Measurements from ENCODE around the gene RTN4R. TPM values are rescaled to one million over a fixed set of nuclear protein-coding genes. Genes with fewer than 3 reads are reported as not detected.

RTN4R gene
- total and polyA plus RNA-seq, 9 of the 15 experiments (the other 6 are each of a cell fraction or from before 2014, with no cell fraction given), result 0.04 to 2.8 (median 1.4) TPM; not detected in 3

DNA sequence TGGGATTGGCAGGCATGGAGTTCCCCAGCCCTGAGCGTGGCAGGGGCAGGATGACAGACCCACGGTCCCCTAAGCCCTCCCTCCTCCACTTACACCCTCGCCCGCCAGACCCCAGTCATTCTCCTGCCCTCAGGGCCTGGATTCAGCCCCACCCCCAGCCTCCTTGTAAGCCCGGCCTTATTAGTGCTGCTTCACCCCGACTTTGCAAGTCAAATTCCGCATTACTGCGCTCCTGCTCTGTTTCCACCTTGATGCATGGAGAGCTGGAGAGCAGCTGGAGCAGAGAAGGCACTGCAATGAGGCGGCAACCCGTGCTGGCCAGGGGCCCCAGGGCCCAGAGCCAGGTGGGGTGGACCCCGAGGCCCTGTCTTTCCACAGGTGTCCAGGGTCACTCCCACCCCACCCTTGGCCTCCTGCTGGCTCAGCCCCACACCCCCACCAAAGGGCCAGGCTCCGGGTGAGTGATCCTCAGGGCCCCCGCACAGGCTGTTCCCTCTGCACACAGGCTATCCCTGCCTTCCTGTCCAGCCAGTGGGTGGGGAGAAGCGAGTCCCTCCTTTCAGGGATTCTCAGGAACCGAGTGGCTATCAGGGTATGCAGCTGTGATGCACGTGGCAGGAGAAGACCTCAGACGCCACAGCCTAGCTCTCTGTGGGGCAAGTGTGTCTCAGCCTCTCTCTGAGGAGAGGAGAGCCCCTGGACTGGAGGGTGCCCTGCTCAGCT lies 36.4 kb downstream of the RTN4R start:
- ChIA-PET POLR2A (interaction anchor here (0.7 to 5.0 kb wide), 4 partner anchors 16 to 21 kb away, joined by 3 to 30 read pairs (median 4); no protein-coding TSS in a partner anchor), CTCF (ENCODE audit: low intra/inter-chr PET ratio) (no interaction called here)
- Histone ChIP-seq H3K27ac (ENCODE audit: extremely low read depth, low read depth, low read length) (no peak overlapping the region), H3K79me2 (ENCODE audit: control insufficient read depth, insufficient read depth, low read length) (no peaks in the 10 kb centered on the region), H3K9me3 (replicated peaks; ENCODE audit: control insufficient read depth, insufficient read depth, low read depth, low read length) (no peaks in the 10 kb centered on the region), H3K36me3 (ENCODE audit: control insufficient read depth, insufficient read depth, low read length) (no peaks in the 10 kb centered on the region), H3K27me3 (ENCODE audit: control insufficient read depth in 2 of 2, insufficient read depth in 2 of 2, low read length in 2 of 2) (peaks cover 97 to 100% of the 10 kb centered on the region in 2 experiments), H3K9me1 (ENCODE audit: control insufficient read depth, insufficient read depth, low read length) (peaks cover 11% of the 10 kb centered on the region), H3K4me3 (no peak overlapping the region), H4K20me1 (replicated peaks; ENCODE audit: control insufficient read depth, insufficient read depth, low read length) (peaks cover 71% of the 10 kb centered on the region), H3K9ac (ENCODE audit: insufficient read depth in 1 of 2, low read depth in 2 of 2, low read length in 2 of 2) (peak overlapping the region in 1 of 2 experiments; percentile 37; a peak in 2 of 4 replicates), H3K4me1 (replicated peaks in 1 of 2; ENCODE audit: control insufficient read depth in 2 of 2, insufficient read depth in 2 of 2, low read length in 2 of 2) (peaks cover 0 to 56% of the 10 kb centered on the region in 2 experiments; a peak in 2 of 5 replicates), H3K4me2 (ENCODE audit: insufficient read depth, low read length) (no peak overlapping the region), H2AFZ (ENCODE audit: low read depth, low read length) (no peak overlapping the region)
- no TSS peak for BruUV-seq (replicated peaks)
- in situ Hi-C loops (cut with MboI), result no loop called here
- intact Hi-C loops (cut with micrococcal nuclease), result loop anchor here (10.0 kb wide), 1 partner anchor 257 kb away; no protein-coding TSS in a partner anchor
- FAIRE-seq (no peak), ATAC-seq (peak; percentile 6), DNase-seq (ENCODE audit: extremely low read depth in 1 of 4, low spot score in 3 of 4) (peak in 1 of 4 experiments; percentile 68)
- 2% methylated on average over 17 of the region's 17 CpGs for WGBS (ENCODE audit: insufficient coverage, low coverage, missing lambda C conversion rate)
- TF ChIP-seq, protein P1, sequence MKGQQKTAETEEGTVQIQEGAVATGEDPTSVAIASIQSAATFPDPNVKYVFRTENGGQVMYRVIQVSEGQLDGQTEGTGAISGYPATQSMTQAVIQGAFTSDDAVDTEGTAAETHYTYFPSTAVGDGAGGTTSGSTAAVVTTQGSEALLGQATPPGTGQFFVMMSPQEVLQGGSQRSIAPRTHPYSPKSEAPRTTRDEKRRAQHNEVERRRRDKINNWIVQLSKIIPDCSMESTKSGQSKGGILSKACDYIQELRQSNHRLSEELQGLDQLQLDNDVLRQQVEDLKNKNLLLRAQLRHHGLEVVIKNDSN (CRISPR knock-in tag; IDR thresholded peaks at IDR 0.05), result peak; percentile 45; the same call in 1 of the 2 replicates
- TF ChIP-seq U2AF1 (optimal IDR thresholded peaks at IDR 0.05; ENCODE audit: low read depth, low read length) (no peak), MTF1 (CRISPR knock-in tag; IDR thresholded peaks at IDR 0.05; ENCODE audit: borderline replicate concordance) (no peak), ZNF124 (CRISPR knock-in tag; IDR thresholded peaks at IDR 0.05) (0 out of 2 replicates have a peak, but pooled peaks have one; percentile 85), BMI1 (IDR thresholded peaks at IDR 0.05; ENCODE audit: low read length) (no peak), PTBP1 (IDR thresholded peaks at IDR 0.05; ENCODE audit: low read depth, low read length) (no peak)
- TF ChIP-seq, protein P2, sequence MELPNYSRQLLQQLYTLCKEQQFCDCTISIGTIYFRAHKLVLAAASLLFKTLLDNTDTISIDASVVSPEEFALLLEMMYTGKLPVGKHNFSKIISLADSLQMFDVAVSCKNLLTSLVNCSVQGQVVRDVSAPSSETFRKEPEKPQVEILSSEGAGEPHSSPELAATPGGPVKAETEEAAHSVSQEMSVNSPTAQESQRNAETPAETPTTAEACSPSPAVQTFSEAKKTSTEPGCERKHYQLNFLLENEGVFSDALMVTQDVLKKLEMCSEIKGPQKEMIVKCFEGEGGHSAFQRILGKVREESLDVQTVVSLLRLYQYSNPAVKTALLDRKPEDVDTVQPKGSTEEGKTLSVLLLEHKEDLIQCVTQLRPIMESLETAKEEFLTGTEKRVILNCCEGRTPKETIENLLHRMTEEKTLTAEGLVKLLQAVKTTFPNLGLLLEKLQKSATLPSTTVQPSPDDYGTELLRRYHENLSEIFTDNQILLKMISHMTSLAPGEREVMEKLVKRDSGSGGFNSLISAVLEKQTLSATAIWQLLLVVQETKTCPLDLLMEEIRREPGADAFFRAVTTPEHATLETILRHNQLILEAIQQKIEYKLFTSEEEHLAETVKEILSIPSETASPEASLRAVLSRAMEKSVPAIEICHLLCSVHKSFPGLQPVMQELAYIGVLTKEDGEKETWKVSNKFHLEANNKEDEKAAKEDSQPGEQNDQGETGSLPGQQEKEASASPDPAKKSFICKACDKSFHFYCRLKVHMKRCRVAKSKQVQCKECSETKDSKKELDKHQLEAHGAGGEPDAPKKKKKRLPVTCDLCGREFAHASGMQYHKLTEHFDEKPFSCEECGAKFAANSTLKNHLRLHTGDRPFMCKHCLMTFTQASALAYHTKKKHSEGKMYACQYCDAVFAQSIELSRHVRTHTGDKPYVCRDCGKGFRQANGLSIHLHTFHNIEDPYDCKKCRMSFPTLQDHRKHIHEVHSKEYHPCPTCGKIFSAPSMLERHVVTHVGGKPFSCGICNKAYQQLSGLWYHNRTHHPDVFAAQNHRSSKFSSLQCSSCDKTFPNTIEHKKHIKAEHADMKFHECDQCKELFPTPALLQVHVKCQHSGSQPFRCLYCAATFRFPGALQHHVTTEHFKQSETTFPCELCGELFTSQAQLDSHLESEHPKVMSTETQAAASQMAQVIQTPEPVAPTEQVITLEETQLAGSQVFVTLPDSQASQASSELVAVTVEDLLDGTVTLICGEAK (IDR thresholded peaks at IDR 0.05), result no peak
- TF ChIP-seq, protein P2 (CRISPR knock-in tag; IDR thresholded peaks at IDR 0.05), result peak; percentile 31; the same call in 1 of the 2 replicates
- TF ChIP-seq, protein P3, sequence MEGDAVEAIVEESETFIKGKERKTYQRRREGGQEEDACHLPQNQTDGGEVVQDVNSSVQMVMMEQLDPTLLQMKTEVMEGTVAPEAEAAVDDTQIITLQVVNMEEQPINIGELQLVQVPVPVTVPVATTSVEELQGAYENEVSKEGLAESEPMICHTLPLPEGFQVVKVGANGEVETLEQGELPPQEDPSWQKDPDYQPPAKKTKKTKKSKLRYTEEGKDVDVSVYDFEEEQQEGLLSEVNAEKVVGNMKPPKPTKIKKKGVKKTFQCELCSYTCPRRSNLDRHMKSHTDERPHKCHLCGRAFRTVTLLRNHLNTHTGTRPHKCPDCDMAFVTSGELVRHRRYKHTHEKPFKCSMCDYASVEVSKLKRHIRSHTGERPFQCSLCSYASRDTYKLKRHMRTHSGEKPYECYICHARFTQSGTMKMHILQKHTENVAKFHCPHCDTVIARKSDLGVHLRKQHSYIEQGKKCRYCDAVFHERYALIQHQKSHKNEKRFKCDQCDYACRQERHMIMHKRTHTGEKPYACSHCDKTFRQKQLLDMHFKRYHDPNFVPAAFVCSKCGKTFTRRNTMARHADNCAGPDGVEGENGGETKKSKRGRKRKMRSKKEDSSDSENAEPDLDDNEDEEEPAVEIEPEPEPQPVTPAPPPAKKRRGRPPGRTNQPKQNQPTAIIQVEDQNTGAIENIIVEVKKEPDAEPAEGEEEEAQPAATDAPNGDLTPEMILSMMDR (IDR thresholded peaks at IDR 0.05 in 2 of 3, conservative IDR thresholded peaks at IDR 0.05 in 1 of 3; ENCODE audit: insufficient read depth in 2 of 3, low read depth in 1 of 3, low read length in 3 of 3), result peak in 1 of 3 experiments; percentile 4; a peak in 1 of 6 replicates

All from K562 (cell line).